ENCODE data around the gene ZNF273.

GRCh38 chr7:64883113-64883905, 19.8 kb upstream of the ZNF273 start:
- TF ChIP-seq, protein P1, sequence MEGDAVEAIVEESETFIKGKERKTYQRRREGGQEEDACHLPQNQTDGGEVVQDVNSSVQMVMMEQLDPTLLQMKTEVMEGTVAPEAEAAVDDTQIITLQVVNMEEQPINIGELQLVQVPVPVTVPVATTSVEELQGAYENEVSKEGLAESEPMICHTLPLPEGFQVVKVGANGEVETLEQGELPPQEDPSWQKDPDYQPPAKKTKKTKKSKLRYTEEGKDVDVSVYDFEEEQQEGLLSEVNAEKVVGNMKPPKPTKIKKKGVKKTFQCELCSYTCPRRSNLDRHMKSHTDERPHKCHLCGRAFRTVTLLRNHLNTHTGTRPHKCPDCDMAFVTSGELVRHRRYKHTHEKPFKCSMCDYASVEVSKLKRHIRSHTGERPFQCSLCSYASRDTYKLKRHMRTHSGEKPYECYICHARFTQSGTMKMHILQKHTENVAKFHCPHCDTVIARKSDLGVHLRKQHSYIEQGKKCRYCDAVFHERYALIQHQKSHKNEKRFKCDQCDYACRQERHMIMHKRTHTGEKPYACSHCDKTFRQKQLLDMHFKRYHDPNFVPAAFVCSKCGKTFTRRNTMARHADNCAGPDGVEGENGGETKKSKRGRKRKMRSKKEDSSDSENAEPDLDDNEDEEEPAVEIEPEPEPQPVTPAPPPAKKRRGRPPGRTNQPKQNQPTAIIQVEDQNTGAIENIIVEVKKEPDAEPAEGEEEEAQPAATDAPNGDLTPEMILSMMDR (IDR thresholded peaks at IDR 0.05) = no peak
- TF ChIP-seq POLR2A (IDR thresholded peaks at IDR 0.05) = no peak

Data from breast epithelium (tissue), 3 donors.